ENCODE results near the gene JARID2.

GRCh38 chr6:15516378-15516777, 270.5 kb downstream of the JARID2 start:
- TF ChIP-seq, protein P1, sequence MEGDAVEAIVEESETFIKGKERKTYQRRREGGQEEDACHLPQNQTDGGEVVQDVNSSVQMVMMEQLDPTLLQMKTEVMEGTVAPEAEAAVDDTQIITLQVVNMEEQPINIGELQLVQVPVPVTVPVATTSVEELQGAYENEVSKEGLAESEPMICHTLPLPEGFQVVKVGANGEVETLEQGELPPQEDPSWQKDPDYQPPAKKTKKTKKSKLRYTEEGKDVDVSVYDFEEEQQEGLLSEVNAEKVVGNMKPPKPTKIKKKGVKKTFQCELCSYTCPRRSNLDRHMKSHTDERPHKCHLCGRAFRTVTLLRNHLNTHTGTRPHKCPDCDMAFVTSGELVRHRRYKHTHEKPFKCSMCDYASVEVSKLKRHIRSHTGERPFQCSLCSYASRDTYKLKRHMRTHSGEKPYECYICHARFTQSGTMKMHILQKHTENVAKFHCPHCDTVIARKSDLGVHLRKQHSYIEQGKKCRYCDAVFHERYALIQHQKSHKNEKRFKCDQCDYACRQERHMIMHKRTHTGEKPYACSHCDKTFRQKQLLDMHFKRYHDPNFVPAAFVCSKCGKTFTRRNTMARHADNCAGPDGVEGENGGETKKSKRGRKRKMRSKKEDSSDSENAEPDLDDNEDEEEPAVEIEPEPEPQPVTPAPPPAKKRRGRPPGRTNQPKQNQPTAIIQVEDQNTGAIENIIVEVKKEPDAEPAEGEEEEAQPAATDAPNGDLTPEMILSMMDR (IDR thresholded peaks at IDR 0.05) = no peak
- no peak for TF ChIP-seq POLR2A (IDR thresholded peaks at IDR 0.05)
